HUES64 (cell line): ENCODE data around the gene NOP53.
"Not testable (repeated sequence)": the region's sequence is repeated elsewhere in the genome, so short reads cannot be mapped to it uniquely, and the experiment has no call there.

Experiments used
- H3K27ac ChIP-seq: 2 replicates; pipeline ENCODE4 v1.7.0; 2013; ENCODE audit warnings: low read depth, low read length, inconsistent platforms
- H3K27me3 ChIP-seq: 2 replicates; pipeline ENCODE4 v1.6.1; 2013; ENCODE audit warnings: mild to moderate bottlenecking, low read length; ENCODE audit not compliant: insufficient read depth
- H3K36me3 ChIP-seq: 2 replicates; pipeline ENCODE4 v1.6.1; 2013; ENCODE audit warnings: mild to moderate bottlenecking, low read length; ENCODE audit not compliant: insufficient read depth
- H3K4me1 ChIP-seq: 2 replicates; pipeline ENCODE4 v1.6.1; 2013; ENCODE audit warnings: mild to moderate bottlenecking, low read length, moderate library complexity; ENCODE audit not compliant: insufficient read depth
- H3K4me3 ChIP-seq: 2 replicates; pipeline ENCODE4 v1.5.1; 2013; ENCODE audit warnings: mild to moderate bottlenecking, low read length, moderate library complexity
- H3K9ac ChIP-seq: 2 replicates; pipeline ENCODE4 v1.6.1; 2013; ENCODE audit warnings: mild to moderate bottlenecking, low read depth, low read length
- H3K9me3 ChIP-seq: 2 replicates; pipeline ENCODE4 v1.6.1; 2013; ENCODE audit warnings: low read depth, low read length; ENCODE audit not compliant: insufficient read depth
- WGBS: fragments of 150-250, 120-280 bp; methylation state at CpG from one replicate; pipeline ENCODE4 v1.1.7; 2013; ENCODE audit warnings: missing lambda C conversion rate; 5-methylcytosine and 5-hydroxymethylcytosine counted together

NOP53 gene

DNA sequence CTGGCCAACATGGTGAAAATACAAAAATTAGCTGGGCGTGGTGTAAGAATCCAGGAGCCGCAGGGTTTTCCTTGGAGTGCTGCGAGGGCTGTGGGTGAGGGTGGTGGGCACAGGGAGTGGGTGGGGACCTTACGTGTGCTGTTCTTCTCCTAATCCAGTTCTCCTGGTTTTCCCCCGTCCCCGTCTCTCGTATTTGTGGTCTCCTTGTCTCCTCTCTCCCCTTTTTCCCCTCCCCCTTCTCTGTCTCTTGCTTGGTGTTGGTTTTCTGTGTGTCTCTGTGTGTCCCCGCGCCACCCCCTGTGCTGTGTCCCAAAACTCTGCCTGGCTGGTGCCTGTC, 34.8 kb downstream of the NOP53 start:
- H3K9ac ChIP-seq = 0 out of 2 replicates have a peak overlapping the region, but pooled peaks have one; percentile 33
- WGBS = 84% methylated on average over 6 of the region's 9 CpGs
- H3K4me3 ChIP-seq = peak overlapping the region; percentile 76; the same call in 1 of the 2 replicates
- no peaks in the 10 kb centered on the region for H3K27me3 ChIP-seq
- H3K36me3 ChIP-seq = peaks cover 42% of the 10 kb centered on the region
- peaks cover 4% of the 10 kb centered on the region; the same call in 1 of the 2 replicates for H3K4me1 ChIP-seq
- H3K9me3 ChIP-seq = no peaks in the 10 kb centered on the region
- H3K27ac ChIP-seq = no peak overlapping the region

DNA sequence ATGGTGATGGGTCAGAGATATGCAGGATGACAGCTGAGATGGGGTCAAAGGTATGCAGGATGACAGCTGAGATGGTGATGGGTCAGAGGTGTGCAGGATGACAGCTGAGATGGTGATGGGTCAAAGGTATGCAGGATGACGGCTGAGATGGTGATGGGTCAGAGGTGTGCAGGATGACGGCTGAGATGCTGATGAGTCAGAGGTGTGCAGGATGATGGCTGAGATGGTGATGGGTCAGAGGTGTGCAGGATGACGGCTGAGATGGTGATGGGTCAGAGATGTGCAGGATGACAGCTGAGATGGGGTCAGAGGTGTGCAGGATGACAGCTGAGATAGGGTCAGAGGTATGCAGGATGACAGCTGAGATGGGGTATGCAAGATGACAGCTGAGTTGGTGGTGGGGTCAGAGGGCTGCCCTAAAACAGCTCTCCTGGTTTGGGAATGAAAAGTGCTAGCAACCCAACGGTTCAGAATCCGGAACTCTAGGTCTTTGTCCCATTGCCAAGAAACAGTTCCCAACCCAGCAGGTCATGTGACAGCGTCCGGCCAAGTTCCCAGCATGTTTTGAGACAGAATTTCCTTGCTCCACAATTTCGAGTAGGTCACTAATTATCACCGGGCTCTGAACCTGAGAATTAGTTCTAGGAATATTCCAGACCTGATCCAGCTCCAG, 36.4 kb downstream of the NOP53 start:
- peaks cover 50% of the 10 kb centered on the region for H3K36me3 ChIP-seq
- 94% methylated on average over 9 of the region's 9 CpGs for WGBS

DNA sequence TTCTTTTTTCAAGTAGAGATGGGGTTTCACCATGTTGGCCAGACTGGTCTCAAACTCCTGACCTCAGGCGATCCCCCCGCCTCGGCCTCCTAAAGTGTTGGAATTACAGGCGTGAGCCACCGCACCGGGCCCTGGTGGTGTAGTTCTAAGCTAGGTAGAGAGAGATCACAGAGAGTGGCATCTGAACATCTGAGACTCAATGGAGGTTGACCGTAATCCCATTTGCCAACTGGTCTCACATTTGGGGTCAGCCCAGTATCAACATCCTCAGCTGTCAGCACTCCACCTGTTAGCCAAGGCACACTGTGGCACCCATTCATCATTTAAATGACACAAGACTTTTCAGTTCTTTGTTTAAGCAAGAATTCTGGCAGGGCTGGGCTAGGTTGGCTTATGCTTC, 41.2 kb downstream of the NOP53 start:
- Histone ChIP-seq H3K36me3 (peaks cover 40% of the 10 kb centered on the region), H3K9me3 (no peaks in the 10 kb centered on the region), H3K4me1 (0 out of 2 replicates have a peak, but pooled peaks cover 3% of the 10 kb centered on the region), H3K4me3 (no peak overlapping the region), H3K27me3 (no peaks in the 10 kb centered on the region), H3K9ac (no peak overlapping the region), H3K27ac (no peak overlapping the region)
- 93% methylated on average over 7 of the region's 7 CpGs for WGBS

More for the DNA sequence above, 36.4 kb downstream of the NOP53 start:
- no peak overlapping the region for H3K27ac ChIP-seq
- H3K9me3 ChIP-seq = no peaks in the 10 kb centered on the region
- no peak overlapping the region for H3K9ac ChIP-seq
- no peaks in the 10 kb centered on the region for H3K27me3 ChIP-seq
- no peaks in the 10 kb centered on the region; the same call in 1 of the 2 replicates for H3K4me1 ChIP-seq
- no peak overlapping the region for H3K4me3 ChIP-seq

DNA sequence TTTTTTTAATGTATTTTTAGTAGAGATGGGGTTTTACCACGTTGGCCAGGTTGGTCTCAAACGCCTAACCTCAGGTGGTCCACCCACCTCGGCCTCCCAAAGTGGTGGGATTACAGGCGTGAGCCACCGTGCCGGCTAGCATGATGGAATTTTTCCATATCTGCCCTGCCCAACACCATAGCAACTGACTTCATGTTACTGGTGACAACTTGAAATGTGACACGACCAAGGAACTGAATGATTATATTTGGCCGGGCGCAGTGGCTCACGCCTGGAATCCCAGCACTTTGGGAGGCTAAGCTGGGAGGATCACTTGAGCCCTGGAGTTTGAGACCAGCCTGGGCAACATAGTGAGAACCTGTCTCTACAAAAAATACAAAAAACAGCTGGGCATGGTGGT, 42.0 kb downstream of the NOP53 start:
- H3K4me3 ChIP-seq, H3K4me1 ChIP-seq, H3K9ac ChIP-seq, H3K9me3 ChIP-seq, H3K27ac ChIP-seq, H3K27me3 ChIP-seq: not testable (repeated sequence)
- WGBS = 95% methylated on average over 10 of the region's 10 CpGs
- H3K36me3 ChIP-seq = peaks cover 33% of the 10 kb centered on the region

DNA sequence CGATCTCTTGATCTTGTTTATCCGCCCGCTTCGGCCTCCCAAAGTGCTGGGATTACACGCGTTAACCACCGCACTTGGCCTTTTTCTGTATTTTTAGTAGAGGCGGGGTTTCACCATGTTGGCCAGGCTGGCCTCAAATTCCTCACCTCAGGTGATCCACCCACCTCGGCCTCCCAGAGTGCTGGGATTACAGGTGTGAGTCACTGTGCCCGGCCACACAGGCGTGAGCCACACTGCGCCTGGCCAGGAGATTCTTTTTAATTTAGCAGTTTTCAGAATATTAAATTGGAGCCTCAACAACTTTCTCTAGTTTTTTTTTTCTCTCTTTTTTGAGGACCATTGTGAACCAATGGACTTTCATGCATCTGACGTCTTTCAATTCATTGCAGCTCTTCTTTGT, 44.5 kb downstream of the NOP53 start:
- not testable (repeated sequence) for H3K27me3 ChIP-seq, H3K4me1 ChIP-seq, H3K4me3 ChIP-seq, H3K9ac ChIP-seq, H3K9me3 ChIP-seq
- peaks cover 11% of the 10 kb centered on the region for H3K36me3 ChIP-seq
- WGBS = 79% methylated on average over 13 of the region's 13 CpGs
- H3K27ac ChIP-seq = peak overlapping the region; percentile 17; the same call in 1 of the 2 replicates

DNA sequence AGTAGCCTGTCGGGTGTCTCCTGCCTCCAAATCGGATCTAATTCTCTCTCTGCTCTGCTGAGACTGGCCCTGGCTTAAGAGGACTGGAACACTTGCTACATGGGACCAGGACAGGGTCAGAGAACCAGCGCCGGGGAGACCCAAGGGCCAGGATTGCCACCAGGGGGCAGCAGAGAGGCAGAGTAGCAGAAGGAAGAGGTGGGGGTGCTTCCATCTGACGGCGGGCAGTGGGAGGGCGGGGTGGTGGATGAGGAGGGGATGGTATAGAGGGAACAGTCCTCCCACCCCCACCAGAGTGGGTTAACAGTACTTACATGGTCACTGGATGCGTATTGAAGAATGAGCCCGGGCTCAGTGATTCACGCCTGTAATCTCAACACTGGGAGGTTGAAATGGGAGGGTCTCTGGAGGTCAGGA, 45.1 kb downstream of the NOP53 start:
- Histone ChIP-seq H3K9ac (no peak overlapping the region), H3K9me3 (0 out of 2 replicates have a peak, but pooled peaks cover 6% of the 10 kb centered on the region), H3K27ac (peak overlapping the region; percentile 17; the same call in 1 of the 2 replicates), H3K4me1 (0 out of 2 replicates have a peak, but pooled peaks cover 3% of the 10 kb centered on the region), H3K4me3 (no peak overlapping the region), H3K27me3 (no peaks in the 10 kb centered on the region), H3K36me3 (peaks cover 6% of the 10 kb centered on the region)
- WGBS = 19% methylated on average over 10 of the region's 10 CpGs

DNA sequence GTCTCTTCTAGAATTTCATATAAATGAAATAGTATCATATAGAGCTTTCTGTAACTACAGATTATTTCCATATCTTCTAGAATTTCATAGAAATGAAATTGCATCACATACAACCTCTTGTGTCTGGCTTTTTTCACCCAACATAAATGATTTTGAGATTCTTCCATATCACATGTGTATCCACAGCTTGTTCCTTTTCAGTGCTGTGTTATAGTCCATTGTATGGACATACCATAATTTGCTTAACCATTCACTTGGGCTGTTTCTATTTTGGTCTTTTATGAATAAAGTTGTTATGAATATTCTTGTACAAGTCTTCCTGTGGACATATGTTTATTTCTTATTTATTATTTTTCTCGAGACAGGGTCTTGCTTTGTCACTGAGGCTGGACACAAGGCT, 47.3 kb downstream of the NOP53 start:
- no peaks in the 10 kb centered on the region for H3K36me3 ChIP-seq
- H3K27ac ChIP-seq = no peak overlapping the region
- H3K4me1 ChIP-seq = 0 out of 2 replicates have a peak, but pooled peaks cover 3% of the 10 kb centered on the region
- no peaks in the 10 kb centered on the region for H3K27me3 ChIP-seq
- no peak overlapping the region for H3K4me3 ChIP-seq
- no peak overlapping the region for H3K9ac ChIP-seq
- 100% methylated on average over 1 of the region's 1 CpG for WGBS
- 0 out of 2 replicates have a peak, but pooled peaks cover 6% of the 10 kb centered on the region for H3K9me3 ChIP-seq

DNA sequence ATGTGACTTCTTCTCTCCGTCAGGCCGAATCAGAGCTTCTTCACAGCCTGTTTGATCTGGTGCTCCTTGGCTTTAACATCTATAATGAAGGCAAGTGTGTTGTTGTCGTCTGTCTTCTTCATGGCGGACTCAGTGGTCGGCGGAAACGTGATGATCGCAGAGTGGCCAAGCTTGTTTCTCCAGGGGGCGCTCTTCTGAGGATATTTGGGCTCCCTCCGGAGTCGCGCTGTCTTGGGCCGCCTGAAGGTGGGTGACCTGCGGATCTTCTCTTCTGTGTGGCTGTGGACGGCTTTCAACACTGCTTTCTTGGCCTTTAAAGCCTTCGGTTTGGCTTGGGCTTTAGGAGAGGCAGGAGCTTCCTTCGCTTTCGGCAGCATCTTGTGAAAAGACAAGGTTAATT, 49.2 kb downstream of the NOP53 start:
- Histone ChIP-seq H3K9me3 (0 out of 2 replicates have a peak, but pooled peaks cover 6% of the 10 kb centered on the region), H3K27me3 (no peaks in the 10 kb centered on the region), H3K36me3 (no peaks in the 10 kb centered on the region), H3K9ac (no peak overlapping the region), H3K27ac (no peak overlapping the region), H3K4me3 (no peak overlapping the region), H3K4me1 (0 out of 2 replicates have a peak, but pooled peaks cover 3% of the 10 kb centered on the region)
- 82% methylated on average over 18 of the region's 18 CpGs for WGBS

DNA sequence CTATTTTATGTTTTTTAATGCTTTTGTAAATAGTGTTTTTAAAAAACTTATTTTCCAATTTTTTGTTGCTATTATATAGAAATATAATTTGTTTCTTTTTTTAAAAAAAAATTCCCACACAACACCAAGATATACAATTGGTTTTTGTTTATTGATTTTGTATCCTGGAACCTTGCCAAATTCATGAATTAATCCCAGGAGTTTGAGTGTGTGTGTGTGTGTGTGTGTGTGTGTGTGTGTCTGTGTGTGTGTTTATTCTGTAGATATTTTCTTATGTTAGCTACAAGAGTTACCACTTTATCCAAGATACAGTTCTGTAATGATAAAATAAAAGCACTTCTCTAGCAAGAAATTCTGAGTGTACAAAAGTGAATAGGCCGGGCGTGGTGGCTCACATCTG, 51.4 kb downstream of the NOP53 start:
- H3K27ac ChIP-seq = no peak overlapping the region
- no peak overlapping the region for H3K9ac ChIP-seq
- H3K4me1 ChIP-seq = no peaks in the 10 kb centered on the region
- no peaks in the 10 kb centered on the region for H3K27me3 ChIP-seq
- WGBS = 94% methylated on average over 2 of the region's 2 CpGs
- 0 out of 2 replicates have a peak, but pooled peaks cover 6% of the 10 kb centered on the region for H3K9me3 ChIP-seq
- no peaks in the 10 kb centered on the region for H3K36me3 ChIP-seq
- H3K4me3 ChIP-seq = no peak overlapping the region

DNA sequence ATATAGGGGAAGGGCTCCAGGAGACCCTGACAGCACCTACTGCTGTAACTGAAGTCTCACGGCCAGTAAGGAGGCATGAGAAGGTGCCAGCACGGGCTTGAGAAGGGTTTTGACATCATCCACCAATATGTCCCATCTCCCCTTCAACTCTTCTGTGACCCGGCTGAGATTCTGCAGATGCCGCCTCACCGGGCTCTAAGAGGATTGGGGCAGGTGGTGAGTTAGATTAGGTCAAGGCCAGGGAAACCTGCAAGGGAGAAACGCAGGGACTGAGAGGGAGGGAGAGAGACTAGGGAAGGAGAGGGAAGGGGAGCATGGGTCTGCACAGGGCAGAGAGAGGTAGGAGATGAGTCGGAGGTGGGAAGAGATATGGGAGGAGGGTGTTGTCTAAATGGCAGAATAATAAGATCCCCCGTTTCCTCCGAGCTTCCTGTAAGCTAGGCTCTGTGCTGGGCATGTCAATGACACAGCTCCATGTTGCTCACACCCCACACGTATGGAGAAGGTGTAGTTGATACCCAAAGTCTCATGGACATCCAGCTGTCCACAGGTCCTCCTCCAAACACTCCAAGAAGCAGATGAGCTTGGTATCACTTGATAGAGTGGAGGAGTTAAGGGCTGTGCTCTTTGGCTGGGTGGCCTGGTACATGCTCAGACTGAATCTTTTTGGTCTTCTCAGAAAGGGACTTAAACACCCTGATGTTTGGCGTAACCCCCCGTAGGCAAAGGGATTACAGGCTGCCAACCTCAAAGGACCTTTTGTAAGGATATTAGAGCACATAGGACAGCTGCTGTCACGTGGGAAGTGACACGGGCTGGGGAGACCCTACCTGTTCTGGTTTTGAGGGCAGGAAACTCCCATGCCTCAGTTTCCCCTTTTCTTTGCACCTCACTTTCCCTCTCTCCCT, 52.9 kb downstream of the NOP53 start:
- no peak overlapping the region for H3K4me3 ChIP-seq

DNA sequence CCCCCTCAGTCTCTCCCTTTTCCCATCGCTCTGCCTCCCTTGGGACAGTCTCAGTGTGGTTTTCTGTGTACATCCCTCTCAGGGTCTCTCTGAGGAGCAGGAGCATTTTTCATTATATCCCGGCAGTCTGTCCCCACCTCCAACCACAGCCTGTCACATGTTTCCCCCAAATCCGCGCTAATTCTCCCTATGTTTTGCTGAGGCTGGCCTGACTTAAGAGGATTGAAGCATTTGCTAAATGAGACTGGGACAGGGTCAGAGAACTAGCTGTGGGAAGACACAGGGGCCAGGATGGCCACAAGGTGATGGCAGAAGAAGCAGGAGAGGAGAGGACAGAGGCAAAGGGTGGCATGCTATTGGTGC, 53.5 kb downstream of the NOP53 start:
- Histone ChIP-seq H3K9me3 (no peaks in the 10 kb centered on the region), H3K9ac (no peak overlapping the region), H3K4me1 (no peaks in the 10 kb centered on the region), H3K27me3 (no peaks in the 10 kb centered on the region), H3K4me3 (no peak overlapping the region), H3K27ac (no peak overlapping the region), H3K36me3 (no peaks in the 10 kb centered on the region)
- WGBS = 94% methylated on average over 4 of the region's 4 CpGs

More for the DNA sequence above, 52.9 kb downstream of the NOP53 start:
- Histone ChIP-seq H3K9me3 (no peaks in the 10 kb centered on the region), H3K4me1 (no peaks in the 10 kb centered on the region), H3K9ac (no peak overlapping the region), H3K36me3 (no peaks in the 10 kb centered on the region), H3K27me3 (no peaks in the 10 kb centered on the region), H3K27ac (no peak overlapping the region)
- WGBS = 77% methylated on average over 14 of the region's 14 CpGs
